Fibroblast of pulmonary artery (primary cell): ENCODE data around the gene POGZ.

ENCODE experiments used
- DNase-seq: peaks from one replicate; pipeline ENCODE4 v3.0.0-alpha.2; 2010; ENCODE audit warnings: low read depth
- H3K4me3 ChIP-seq: replicated peaks from 2 replicates; pipeline ENCODE4 v1.5.1; 2011; ENCODE audit warnings: low read depth, mild to moderate bottlenecking, control low read depth, low read length, moderate library complexity
- TF ChIP-seq, protein P1 (sequence below): IDR thresholded peaks from 2 replicates; pipeline ENCODE4 v1.5.1; 2011; ENCODE audit warnings: mild to moderate bottlenecking, control low read depth, low read length, inconsistent platforms; ENCODE audit errors: missing control alignments

POGZ gene

DNA sequence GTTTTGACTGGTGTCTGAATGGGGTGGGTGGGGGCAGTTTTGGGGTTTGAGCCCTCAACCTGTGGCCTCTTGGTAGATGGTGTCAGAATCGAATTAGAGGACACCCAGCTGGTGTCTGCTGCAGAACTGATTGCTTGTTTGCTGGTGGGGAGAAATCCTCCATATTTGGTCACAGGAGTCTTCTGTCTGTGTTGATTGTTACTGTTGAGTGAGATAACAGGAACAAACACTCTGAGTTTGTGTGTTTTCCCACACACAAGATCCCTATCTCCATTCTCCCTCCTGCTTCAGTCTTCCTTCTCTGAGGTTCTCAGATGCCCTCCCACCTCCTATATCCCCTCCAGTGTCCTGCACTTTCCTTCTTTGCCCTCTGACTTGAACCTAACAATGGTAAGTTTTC lies 32.8 kb upstream of the POGZ start:
- DNase-seq, result no peak
- H3K4me3 ChIP-seq, result no peak overlapping the region
- TF ChIP-seq, protein P1, sequence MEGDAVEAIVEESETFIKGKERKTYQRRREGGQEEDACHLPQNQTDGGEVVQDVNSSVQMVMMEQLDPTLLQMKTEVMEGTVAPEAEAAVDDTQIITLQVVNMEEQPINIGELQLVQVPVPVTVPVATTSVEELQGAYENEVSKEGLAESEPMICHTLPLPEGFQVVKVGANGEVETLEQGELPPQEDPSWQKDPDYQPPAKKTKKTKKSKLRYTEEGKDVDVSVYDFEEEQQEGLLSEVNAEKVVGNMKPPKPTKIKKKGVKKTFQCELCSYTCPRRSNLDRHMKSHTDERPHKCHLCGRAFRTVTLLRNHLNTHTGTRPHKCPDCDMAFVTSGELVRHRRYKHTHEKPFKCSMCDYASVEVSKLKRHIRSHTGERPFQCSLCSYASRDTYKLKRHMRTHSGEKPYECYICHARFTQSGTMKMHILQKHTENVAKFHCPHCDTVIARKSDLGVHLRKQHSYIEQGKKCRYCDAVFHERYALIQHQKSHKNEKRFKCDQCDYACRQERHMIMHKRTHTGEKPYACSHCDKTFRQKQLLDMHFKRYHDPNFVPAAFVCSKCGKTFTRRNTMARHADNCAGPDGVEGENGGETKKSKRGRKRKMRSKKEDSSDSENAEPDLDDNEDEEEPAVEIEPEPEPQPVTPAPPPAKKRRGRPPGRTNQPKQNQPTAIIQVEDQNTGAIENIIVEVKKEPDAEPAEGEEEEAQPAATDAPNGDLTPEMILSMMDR, result no peak

- TF ChIP-seq, protein P1, result no peak
- DNase-seq, result no peak
- no peak overlapping the region for H3K4me3 ChIP-seq
Measured at GRCh38 chr1:151491641-151492040, 32.3 kb upstream of the POGZ start.

DNA sequence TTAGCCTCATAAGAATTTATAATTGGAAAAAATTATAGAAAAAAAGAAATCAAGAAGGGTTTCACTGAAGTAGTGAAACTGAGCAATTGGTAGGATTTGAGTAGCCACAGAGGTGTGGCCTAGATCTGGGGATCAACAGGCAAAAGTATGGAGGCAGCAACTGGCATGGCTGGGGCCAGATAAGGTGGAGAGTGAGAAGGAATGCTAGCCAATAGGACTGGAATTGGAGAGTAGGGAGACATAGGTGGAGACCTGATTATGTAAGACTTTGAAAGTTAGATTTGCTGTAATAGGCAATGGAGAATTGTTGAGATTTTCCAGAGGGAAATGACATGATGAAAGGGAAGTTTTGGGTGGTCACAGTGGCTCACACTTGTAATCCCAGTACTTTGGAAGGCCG lies 27.3 kb upstream of the POGZ start:
- H3K4me3 ChIP-seq, result no peak overlapping the region
- no peak for DNase-seq
- TF ChIP-seq, protein P1, result no peak

DNA sequence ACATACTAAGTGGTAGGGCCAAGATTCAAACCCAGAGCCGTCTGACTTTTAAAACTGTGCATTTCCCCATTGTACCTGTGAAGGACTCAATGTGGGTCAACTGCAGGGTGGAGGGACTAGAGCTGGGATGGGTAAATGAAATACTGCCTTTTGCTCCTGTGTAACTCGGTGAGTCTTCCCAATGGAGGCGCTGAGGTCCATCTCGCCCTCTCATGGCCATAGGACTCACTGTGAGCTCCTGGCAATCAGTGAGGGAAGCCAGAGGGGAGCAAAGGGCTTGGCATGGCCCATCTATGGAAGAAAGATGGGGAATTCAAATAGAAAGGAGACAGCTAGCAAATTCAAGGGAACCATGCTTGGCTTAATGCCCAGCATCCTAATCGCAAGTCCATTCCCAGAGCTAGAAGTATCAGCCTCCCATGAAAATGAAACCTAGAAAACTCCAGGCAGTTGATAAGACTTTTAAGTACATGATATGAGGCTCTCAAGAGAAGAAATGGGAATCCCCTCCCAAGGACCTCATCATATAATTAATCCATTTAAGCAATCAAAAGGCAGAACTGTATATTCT lies 26.5 kb upstream of the POGZ start:
- TF ChIP-seq, protein P1, result peak; percentile 9
- H3K4me3 ChIP-seq, result no peak overlapping the region
- DNase-seq, result peak; percentile 53

- no peak for DNase-seq
- TF ChIP-seq, protein P1, result no peak
- H3K4me3 ChIP-seq, result no peak overlapping the region
Measured at GRCh38 chr1:151482017-151482416, 22.7 kb upstream of the POGZ start.

DNA sequence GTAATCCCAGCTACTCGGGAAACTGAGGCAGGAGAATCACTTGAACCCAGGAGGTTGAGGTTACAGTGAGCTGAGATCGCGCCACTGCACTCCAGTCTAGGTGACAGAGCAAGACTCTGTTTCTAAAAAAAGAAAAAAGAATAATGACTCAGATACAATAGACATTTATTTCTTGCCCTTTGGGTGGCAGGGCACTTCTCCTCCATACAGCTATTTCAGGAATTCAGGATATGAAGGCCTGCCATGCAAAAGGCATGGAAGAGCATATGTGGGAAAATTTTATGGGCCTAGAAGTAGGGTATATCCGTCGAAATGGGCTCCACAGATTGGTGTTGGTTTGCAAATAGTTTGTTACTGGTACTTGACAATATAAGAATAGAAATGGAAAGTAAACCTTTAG lies 20.2 kb upstream of the POGZ start:
- DNase-seq, result no peak
- no peak overlapping the region for H3K4me3 ChIP-seq
- TF ChIP-seq, protein P1, result no peak

DNA sequence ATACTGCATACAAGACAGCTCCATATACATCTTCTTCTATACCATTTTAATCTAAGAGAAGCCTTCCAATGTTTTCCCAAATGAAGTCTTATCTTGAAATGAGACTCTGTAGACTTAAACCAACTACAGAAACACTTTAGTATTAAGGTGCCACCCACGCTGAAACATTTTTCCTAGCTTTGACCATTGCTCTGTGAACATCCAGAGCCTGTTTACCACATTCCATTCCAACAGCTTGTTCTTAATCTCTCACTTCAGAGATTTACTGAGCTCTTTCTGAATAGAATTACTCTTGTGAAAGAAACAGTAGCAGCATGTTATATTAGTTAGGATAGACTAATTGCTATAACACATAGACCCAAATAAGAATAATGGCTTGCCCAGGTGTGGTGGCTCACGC lies 19.6 kb upstream of the POGZ start:
- no peak for DNase-seq
- H3K4me3 ChIP-seq, result no peak overlapping the region
- TF ChIP-seq, protein P1, result no peak
